CD4-positive, alpha-beta T cell treated with Interleukin-10 for 1 hour (primary cell): ENCODE results near the gene GRK5.

Source experiments
- DNase-seq: peaks from one replicate; pipeline ENCODE4 v3.0.0-alpha.2; 2020

The GRK5 gene

GRCh38 chr10:119468542-119469324 is 261.4 kb downstream of the GRK5 start:
- DNase-seq, result no peak

GRCh38 chr10:119469325-119469707 is 261.9 kb downstream of the GRK5 start:
- no peak for DNase-seq

- DNase-seq, result no peak
These were observed 262.5 kb downstream of the GRK5 start for GRCh38 chr10:119469846-119470245.

- DNase-seq, result no peak
These were observed 263.7 kb downstream of the GRK5 start for GRCh38 chr10:119470920-119471702.

GRCh38 chr10:119473771-119474170 is 266.4 kb downstream of the GRK5 start:
- no peak for DNase-seq

GRCh38 chr10:119474606-119475005 is 267.2 kb downstream of the GRK5 start:
- DNase-seq, result no peak

GRCh38 chr10:119477444-119477843 is 270.1 kb downstream of the GRK5 start:
- no peak for DNase-seq

- peak; percentile 19 for DNase-seq
These were observed 270.9 kb downstream of the GRK5 start for GRCh38 chr10:119478111-119478802.

GRCh38 chr10:119478811-119479341 is 271.5 kb downstream of the GRK5 start:
- DNase-seq, result peak; percentile 16

- DNase-seq, result no peak
These were observed 272.2 kb downstream of the GRK5 start for GRCh38 chr10:119479532-119479931.

GRCh38 chr10:119480667-119481066 is 273.3 kb downstream of the GRK5 start:
- no peak for DNase-seq

- DNase-seq, result no peak
These were observed 274.5 kb downstream of the GRK5 start for GRCh38 chr10:119481781-119482426.

- DNase-seq, result no peak
These were observed 275.6 kb downstream of the GRK5 start for GRCh38 chr10:119483001-119483400.

GRCh38 chr10:119483839-119484238 is 276.5 kb downstream of the GRK5 start:
- no peak for DNase-seq

- DNase-seq, result no peak
These were observed 281.3 kb downstream of the GRK5 start for GRCh38 chr10:119488675-119489074.

GRCh38 chr10:119489991-119490326 is 282.6 kb downstream of the GRK5 start:
- no peak for DNase-seq

GRCh38 chr10:119491966-119492757 is 284.8 kb downstream of the GRK5 start:
- DNase-seq, result no peak

- DNase-seq, result no peak
These were observed 285.8 kb downstream of the GRK5 start for GRCh38 chr10:119493155-119493554.

GRCh38 chr10:119494236-119495020 is 287.1 kb downstream of the GRK5 start:
- no peak for DNase-seq

GRCh38 chr10:119495021-119495505 is 287.7 kb downstream of the GRK5 start:
- no peak for DNase-seq

- DNase-seq, result no peak
These were observed 288.2 kb downstream of the GRK5 start for GRCh38 chr10:119495545-119495944.
